HG02610 (cell line): ENCODE results near the gene BOLL.
"Not testable (repeated sequence)": the region's sequence is repeated elsewhere in the genome, so short reads cannot be mapped to it uniquely, and the experiment has no call there.

Experiments
- ATAC-seq: cut with Tn5 transposase; IDR thresholded peaks from one replicate; pipeline ENCODE4 v1.9.1; 2021; ENCODE audit warnings: mild to moderate bottlenecking, moderate library complexity; ENCODE audit not compliant: unreplicated experiment

The BOLL gene

GRCh38 chr2:197784956-197785941 is at the start of gene BOLL:
Gene BOLL, minus strand, starts transcription at chr2:197785319. Its CDS starts 3,469 bp downstream, at chr2:197781850.
- ATAC-seq = no peak

GRCh38 chr2:197834771-197835170 is 49.7 kb upstream of the BOLL start:
- ATAC-seq = not testable (repeated sequence)

- ATAC-seq = no peak
Observed at GRCh38 chr2:197828464-197829135, 43.5 kb upstream of the BOLL start.

GRCh38 chr2:197827618-197828017 is 42.5 kb upstream of the BOLL start:
- no peak for ATAC-seq

- no peak for ATAC-seq
Observed at GRCh38 chr2:197822333-197822732, 37.2 kb upstream of the BOLL start.

- no peak for ATAC-seq
Observed at GRCh38 chr2:197821550-197822289, 36.6 kb upstream of the BOLL start.

- ATAC-seq = no peak
Observed at GRCh38 chr2:197814526-197814925, 29.4 kb upstream of the BOLL start.

- no peak for ATAC-seq
Observed at GRCh38 chr2:197813093-197813787, 28.1 kb upstream of the BOLL start.

GRCh38 chr2:197810491-197810890 is 25.4 kb upstream of the BOLL start:
- no peak for ATAC-seq

GRCh38 chr2:197810016-197810415 is 24.9 kb upstream of the BOLL start:
- ATAC-seq = no peak

- ATAC-seq = no peak
Observed at GRCh38 chr2:197809064-197809463, 23.9 kb upstream of the BOLL start.

- ATAC-seq = no peak
Observed at GRCh38 chr2:197805715-197806633, 20.9 kb upstream of the BOLL start.

- ATAC-seq = peak; percentile 26
Observed at GRCh38 chr2:197804758-197805714, 19.9 kb upstream of the BOLL start.

- peak; percentile 100 for ATAC-seq
Observed at GRCh38 chr2:197804049-197804757, 19.1 kb upstream of the BOLL start, which contains the start of gene PLCL1. Gene PLCL1, plus strand, starts transcription at chr2:197804593.

- ATAC-seq = no peak
Observed at GRCh38 chr2:197803033-197803444, 17.9 kb upstream of the BOLL start.

GRCh38 chr2:197801033-197801432 is 15.9 kb upstream of the BOLL start:
- ATAC-seq = no peak

- no peak for ATAC-seq
Observed at GRCh38 chr2:197800091-197800490, 15.0 kb upstream of the BOLL start.

- ATAC-seq = no peak
Observed at GRCh38 chr2:197799068-197799467, 13.9 kb upstream of the BOLL start.
